Measurements from ENCODE around the gene FIBCD1.

DNA sequence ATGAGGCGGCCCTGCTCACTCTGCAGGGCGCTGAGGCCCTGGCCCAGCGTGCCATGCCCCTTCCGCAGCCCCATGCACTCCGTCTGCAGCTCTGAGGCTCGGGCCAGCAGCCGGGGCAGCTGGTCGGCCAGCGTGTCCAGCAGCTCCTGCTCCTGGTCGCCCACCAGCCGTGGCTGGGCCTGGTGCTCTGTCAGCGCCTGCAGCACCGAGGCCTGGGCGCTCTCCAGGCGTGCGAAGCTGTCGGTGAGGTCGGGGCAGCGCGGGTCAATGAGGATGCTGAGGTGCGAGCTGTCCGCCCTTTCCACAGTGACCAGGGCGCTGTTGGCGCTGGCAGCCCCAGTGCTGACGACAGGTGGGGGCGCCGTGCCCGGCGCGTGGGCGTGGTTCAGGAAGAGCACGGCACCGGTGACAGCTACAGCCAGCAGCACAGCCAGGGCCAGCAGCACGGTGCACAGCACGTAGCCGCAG, 9.4 kb downstream of the FIBCD1 start:
- TF ChIP-seq POLR2AphosphoS5 (IDR thresholded peaks at IDR 0.05; ENCODE audit: low read depth, low read length) = no peak
- no peak for TF ChIP-seq POLR2A (IDR thresholded peaks at IDR 0.05; ENCODE audit: low read depth, low read length)
- TF ChIP-seq TAF1 (IDR thresholded peaks at IDR 0.05; ENCODE audit: low read depth, low read length) = no peak
- TF ChIP-seq SPI1 (IDR thresholded peaks at IDR 0.05; ENCODE audit: low read depth, low read length) = no peak
